ENCODE data around the gene DEFB131B.
A peak's percentile ranks its signal among the peaks of the same experiment; 100 is the strongest.
"Not testable (repeated sequence)": the region's sequence is repeated elsewhere in the genome, so short reads cannot be mapped to it uniquely, and the experiment has no call there.

Gene DEFB131B

GRCh38 chr11:71843858-71844257, 34.4 kb upstream of the DEFB131B start:
- H3K9me3 ChIP-seq (ENCODE audit: insufficient read depth, low read depth, low read length), result no peaks in the 10 kb centered on the region
- no peaks in the 10 kb centered on the region for H3K4me1 ChIP-seq (ENCODE audit: insufficient read depth, low read length, poor library complexity, severe bottlenecking)
- no peak overlapping the region for H3K4me2 ChIP-seq (ENCODE audit: low read depth, low read length, poor library complexity, severe bottlenecking)
- no peak for TF ChIP-seq CTCF (conservative IDR thresholded peaks at IDR 0.05; ENCODE audit: low read length)
- no peak for TF ChIP-seq EZH2phosphoT487 (IDR thresholded peaks at IDR 0.05; ENCODE audit: borderline replicate concordance)
- no peaks in the 10 kb centered on the region for H4K20me1 ChIP-seq (ENCODE audit: insufficient read depth, low read length, poor library complexity, severe bottlenecking)
- no peaks in the 10 kb centered on the region for H3K36me3 ChIP-seq (ENCODE audit: insufficient read depth, low read length)
- H3K9ac ChIP-seq (ENCODE audit: low read depth, low read length, poor library complexity, severe bottlenecking), result no peak overlapping the region
- no peak overlapping the region for H2AFZ ChIP-seq (ENCODE audit: low read length)
- H3K79me2 ChIP-seq (ENCODE audit: insufficient read depth, low read length), result no peaks in the 10 kb centered on the region
- no peak overlapping the region for H3K4me3 ChIP-seq (ENCODE audit: low read length, poor library complexity, severe bottlenecking)
- H3K9me2 ChIP-seq (replicated peaks; ENCODE audit: low read depth, low read length), result no peaks in the 10 kb centered on the region
- H3K27me3 ChIP-seq (ENCODE audit: insufficient read depth, low read length, poor library complexity, severe bottlenecking), result no peaks in the 10 kb centered on the region
- H3F3A ChIP-seq (ENCODE audit: low read depth), result no peaks in the 10 kb centered on the region

- H2AFZ ChIP-seq (ENCODE audit: low read length); H3K36me3 ChIP-seq (ENCODE audit: insufficient read depth, low read length); H3K4me1 ChIP-seq (ENCODE audit: insufficient read depth, low read length, poor library complexity, severe bottlenecking); H3K9ac ChIP-seq (ENCODE audit: low read depth, low read length, poor library complexity, severe bottlenecking); H3K9me2 ChIP-seq (replicated peaks; ENCODE audit: low read depth, low read length); H3F3A ChIP-seq (ENCODE audit: low read depth); H3K4me2 ChIP-seq (ENCODE audit: low read depth, low read length, poor library complexity, severe bottlenecking); H3K9me3 ChIP-seq (ENCODE audit: insufficient read depth, low read depth, low read length); H3K27me3 ChIP-seq (ENCODE audit: insufficient read depth, low read length, poor library complexity, severe bottlenecking); H3K79me2 ChIP-seq (ENCODE audit: insufficient read depth, low read length); H4K20me1 ChIP-seq (ENCODE audit: insufficient read depth, low read length, poor library complexity, severe bottlenecking); H3K4me3 ChIP-seq (ENCODE audit: low read length, poor library complexity, severe bottlenecking): not testable (repeated sequence)
These were observed 24.4 kb upstream of the DEFB131B start for GRCh38 chr11:71853895-71854294.

GRCh38 chr11:71855880-71856279, 22.4 kb upstream of the DEFB131B start:
- not testable (repeated sequence) for H2AFZ ChIP-seq (ENCODE audit: low read length); H3K4me3 ChIP-seq (ENCODE audit: low read length, poor library complexity, severe bottlenecking); H3K27me3 ChIP-seq (ENCODE audit: insufficient read depth, low read length, poor library complexity, severe bottlenecking); H3K9me2 ChIP-seq (replicated peaks; ENCODE audit: low read depth, low read length); H3K9me3 ChIP-seq (ENCODE audit: insufficient read depth, low read depth, low read length); H4K20me1 ChIP-seq (ENCODE audit: insufficient read depth, low read length, poor library complexity, severe bottlenecking); H3K4me2 ChIP-seq (ENCODE audit: low read depth, low read length, poor library complexity, severe bottlenecking); H3K79me2 ChIP-seq (ENCODE audit: insufficient read depth, low read length); H3F3A ChIP-seq (ENCODE audit: low read depth); H3K4me1 ChIP-seq (ENCODE audit: insufficient read depth, low read length, poor library complexity, severe bottlenecking); H3K36me3 ChIP-seq (ENCODE audit: insufficient read depth, low read length); H3K9ac ChIP-seq (ENCODE audit: low read depth, low read length, poor library complexity, severe bottlenecking)

GRCh38 chr11:71860835-71861234, 17.4 kb upstream of the DEFB131B start:
- H2AFZ ChIP-seq (ENCODE audit: low read length); H3K4me2 ChIP-seq (ENCODE audit: low read depth, low read length, poor library complexity, severe bottlenecking); H3K27me3 ChIP-seq (ENCODE audit: insufficient read depth, low read length, poor library complexity, severe bottlenecking); H3K79me2 ChIP-seq (ENCODE audit: insufficient read depth, low read length); H3K9ac ChIP-seq (ENCODE audit: low read depth, low read length, poor library complexity, severe bottlenecking); H3K36me3 ChIP-seq (ENCODE audit: insufficient read depth, low read length); H3K4me3 ChIP-seq (ENCODE audit: low read length, poor library complexity, severe bottlenecking); H3F3A ChIP-seq (ENCODE audit: low read depth); H3K4me1 ChIP-seq (ENCODE audit: insufficient read depth, low read length, poor library complexity, severe bottlenecking); H4K20me1 ChIP-seq (ENCODE audit: insufficient read depth, low read length, poor library complexity, severe bottlenecking); H3K9me2 ChIP-seq (replicated peaks; ENCODE audit: low read depth, low read length); H3K9me3 ChIP-seq (ENCODE audit: insufficient read depth, low read depth, low read length): not testable (repeated sequence)

GRCh38 chr11:71863978-71864627, 14.2 kb upstream of the DEFB131B start:
- H3K4me2 ChIP-seq (ENCODE audit: low read depth, low read length, poor library complexity, severe bottlenecking); H4K20me1 ChIP-seq (ENCODE audit: insufficient read depth, low read length, poor library complexity, severe bottlenecking); H3K36me3 ChIP-seq (ENCODE audit: insufficient read depth, low read length); H3K27me3 ChIP-seq (ENCODE audit: insufficient read depth, low read length, poor library complexity, severe bottlenecking); H2AFZ ChIP-seq (ENCODE audit: low read length); H3K4me3 ChIP-seq (ENCODE audit: low read length, poor library complexity, severe bottlenecking); H3K9ac ChIP-seq (ENCODE audit: low read depth, low read length, poor library complexity, severe bottlenecking); H3K79me2 ChIP-seq (ENCODE audit: insufficient read depth, low read length); H3K4me1 ChIP-seq (ENCODE audit: insufficient read depth, low read length, poor library complexity, severe bottlenecking); H3K9me3 ChIP-seq (ENCODE audit: insufficient read depth, low read depth, low read length); H3F3A ChIP-seq (ENCODE audit: low read depth); H3K9me2 ChIP-seq (replicated peaks; ENCODE audit: low read depth, low read length): not testable (repeated sequence)
- TF ChIP-seq CTCF (conservative IDR thresholded peaks at IDR 0.05; ENCODE audit: low read length), result peak; percentile 61

GRCh38 chr11:71867209-71867608, 11.0 kb upstream of the DEFB131B start:
- H3K79me2 ChIP-seq (ENCODE audit: insufficient read depth, low read length); H3K36me3 ChIP-seq (ENCODE audit: insufficient read depth, low read length); H3K4me2 ChIP-seq (ENCODE audit: low read depth, low read length, poor library complexity, severe bottlenecking); H2AFZ ChIP-seq (ENCODE audit: low read length); H3K9ac ChIP-seq (ENCODE audit: low read depth, low read length, poor library complexity, severe bottlenecking); H3K9me3 ChIP-seq (ENCODE audit: insufficient read depth, low read depth, low read length); H3K9me2 ChIP-seq (replicated peaks; ENCODE audit: low read depth, low read length); H3K4me3 ChIP-seq (ENCODE audit: low read length, poor library complexity, severe bottlenecking); H3K4me1 ChIP-seq (ENCODE audit: insufficient read depth, low read length, poor library complexity, severe bottlenecking); H4K20me1 ChIP-seq (ENCODE audit: insufficient read depth, low read length, poor library complexity, severe bottlenecking); H3F3A ChIP-seq (ENCODE audit: low read depth); H3K27me3 ChIP-seq (ENCODE audit: insufficient read depth, low read length, poor library complexity, severe bottlenecking): not testable (repeated sequence)

Data from Loucy (cell line).